Neural cell (in vitro differentiated cells): ENCODE measurements around the gene KMT5B.

Source experiments
- EP300 ChIP-seq: fragments of 450-650 bp; conservative IDR thresholded peaks from 2 replicates; pipeline ENCODE4 v1.6.1; 2014; ENCODE audit warnings: antibody characterized with exemption, mild to moderate bottlenecking, moderate library complexity; ENCODE audit not compliant: poor library complexity, severe bottlenecking
- MXI1 ChIP-seq: fragments of 450-650 bp; conservative IDR thresholded peaks from 2 replicates; pipeline ENCODE4 v1.6.1; 2014; ENCODE audit warnings: antibody characterized with exemption, mild to moderate bottlenecking; ENCODE audit not compliant: poor library complexity, severe bottlenecking
- POLR2AphosphoS5 ChIP-seq: IDR thresholded peaks from 2 replicates; pipeline ENCODE4 v1.6.1; 2012
- RAD21 ChIP-seq: fragments of 450-650 bp; conservative IDR thresholded peaks from 2 replicates; pipeline ENCODE4 v1.6.1; 2014; ENCODE audit warnings: antibody characterized with exemption, mild to moderate bottlenecking, moderate library complexity
- SMC3 ChIP-seq: fragments of 450-650 bp; conservative IDR thresholded peaks from 2 replicates; pipeline ENCODE4 v1.6.1; 2014; ENCODE audit warnings: antibody characterized with exemption, mild to moderate bottlenecking, moderate library complexity; ENCODE audit not compliant: poor library complexity
- TF ChIP-seq, protein P1 (sequence below): fragments of 450-650 bp; IDR thresholded peaks from 2 replicates; pipeline ENCODE4 v1.5.1; 2014; ENCODE audit warnings: antibody characterized with exemption, mild to moderate bottlenecking, moderate library complexity; ENCODE audit not compliant: poor library complexity, severe bottlenecking
- TF ChIP-seq, protein P2 (sequence below): IDR thresholded peaks from 2 replicates; pipeline ENCODE4 v1.6.1; 2012; ENCODE audit warnings: borderline replicate concordance

DNA sequence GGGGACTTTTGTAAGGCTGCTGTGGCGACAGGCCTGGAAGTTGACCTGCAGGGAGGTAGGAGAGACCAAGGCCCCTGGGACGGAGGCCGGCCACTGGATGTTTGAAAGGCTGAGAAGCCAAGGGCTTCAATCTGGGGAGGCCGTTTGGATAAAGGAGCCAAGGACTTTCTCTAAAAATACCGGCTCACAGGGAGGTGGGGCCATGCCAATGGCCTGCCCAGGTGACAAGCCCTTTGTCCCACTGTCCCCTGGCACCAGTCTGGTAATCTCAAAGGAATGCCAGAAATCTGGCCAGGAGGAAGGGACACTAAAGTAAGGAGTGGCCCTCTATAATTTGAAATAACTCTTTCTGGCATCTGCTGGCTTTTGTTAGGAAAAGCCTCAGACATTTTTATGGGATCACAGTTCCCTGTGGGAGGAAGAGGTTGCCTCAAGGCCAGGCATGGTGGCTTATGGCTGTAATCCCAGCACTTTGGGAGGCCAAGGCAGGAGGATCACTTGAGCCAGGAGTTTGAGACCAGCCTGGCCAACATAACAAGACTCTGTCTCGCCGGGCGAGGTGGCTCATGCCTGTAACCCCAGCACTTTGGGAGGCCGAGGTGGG lies 90.1 kb downstream of the KMT5B start:
- no peak for TF ChIP-seq SMC3
- TF ChIP-seq, protein P1, sequence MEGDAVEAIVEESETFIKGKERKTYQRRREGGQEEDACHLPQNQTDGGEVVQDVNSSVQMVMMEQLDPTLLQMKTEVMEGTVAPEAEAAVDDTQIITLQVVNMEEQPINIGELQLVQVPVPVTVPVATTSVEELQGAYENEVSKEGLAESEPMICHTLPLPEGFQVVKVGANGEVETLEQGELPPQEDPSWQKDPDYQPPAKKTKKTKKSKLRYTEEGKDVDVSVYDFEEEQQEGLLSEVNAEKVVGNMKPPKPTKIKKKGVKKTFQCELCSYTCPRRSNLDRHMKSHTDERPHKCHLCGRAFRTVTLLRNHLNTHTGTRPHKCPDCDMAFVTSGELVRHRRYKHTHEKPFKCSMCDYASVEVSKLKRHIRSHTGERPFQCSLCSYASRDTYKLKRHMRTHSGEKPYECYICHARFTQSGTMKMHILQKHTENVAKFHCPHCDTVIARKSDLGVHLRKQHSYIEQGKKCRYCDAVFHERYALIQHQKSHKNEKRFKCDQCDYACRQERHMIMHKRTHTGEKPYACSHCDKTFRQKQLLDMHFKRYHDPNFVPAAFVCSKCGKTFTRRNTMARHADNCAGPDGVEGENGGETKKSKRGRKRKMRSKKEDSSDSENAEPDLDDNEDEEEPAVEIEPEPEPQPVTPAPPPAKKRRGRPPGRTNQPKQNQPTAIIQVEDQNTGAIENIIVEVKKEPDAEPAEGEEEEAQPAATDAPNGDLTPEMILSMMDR = no peak
- TF ChIP-seq RAD21 = no peak
- no peak for TF ChIP-seq MXI1
- TF ChIP-seq EP300 = no peak
- TF ChIP-seq POLR2AphosphoS5 = no peak
- TF ChIP-seq, protein P2, sequence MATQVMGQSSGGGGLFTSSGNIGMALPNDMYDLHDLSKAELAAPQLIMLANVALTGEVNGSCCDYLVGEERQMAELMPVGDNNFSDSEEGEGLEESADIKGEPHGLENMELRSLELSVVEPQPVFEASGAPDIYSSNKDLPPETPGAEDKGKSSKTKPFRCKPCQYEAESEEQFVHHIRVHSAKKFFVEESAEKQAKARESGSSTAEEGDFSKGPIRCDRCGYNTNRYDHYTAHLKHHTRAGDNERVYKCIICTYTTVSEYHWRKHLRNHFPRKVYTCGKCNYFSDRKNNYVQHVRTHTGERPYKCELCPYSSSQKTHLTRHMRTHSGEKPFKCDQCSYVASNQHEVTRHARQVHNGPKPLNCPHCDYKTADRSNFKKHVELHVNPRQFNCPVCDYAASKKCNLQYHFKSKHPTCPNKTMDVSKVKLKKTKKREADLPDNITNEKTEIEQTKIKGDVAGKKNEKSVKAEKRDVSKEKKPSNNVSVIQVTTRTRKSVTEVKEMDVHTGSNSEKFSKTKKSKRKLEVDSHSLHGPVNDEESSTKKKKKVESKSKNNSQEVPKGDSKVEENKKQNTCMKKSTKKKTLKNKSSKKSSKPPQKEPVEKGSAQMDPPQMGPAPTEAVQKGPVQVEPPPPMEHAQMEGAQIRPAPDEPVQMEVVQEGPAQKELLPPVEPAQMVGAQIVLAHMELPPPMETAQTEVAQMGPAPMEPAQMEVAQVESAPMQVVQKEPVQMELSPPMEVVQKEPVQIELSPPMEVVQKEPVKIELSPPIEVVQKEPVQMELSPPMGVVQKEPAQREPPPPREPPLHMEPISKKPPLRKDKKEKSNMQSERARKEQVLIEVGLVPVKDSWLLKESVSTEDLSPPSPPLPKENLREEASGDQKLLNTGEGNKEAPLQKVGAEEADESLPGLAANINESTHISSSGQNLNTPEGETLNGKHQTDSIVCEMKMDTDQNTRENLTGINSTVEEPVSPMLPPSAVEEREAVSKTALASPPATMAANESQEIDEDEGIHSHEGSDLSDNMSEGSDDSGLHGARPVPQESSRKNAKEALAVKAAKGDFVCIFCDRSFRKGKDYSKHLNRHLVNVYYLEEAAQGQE = no peak
